AG04450 (cell line): ENCODE measurements around the gene ONECUT3. TPM values are rescaled to one million over a fixed set of nuclear protein-coding genes. Genes with fewer than 3 reads are reported as not detected.

Experiments
- CTCF ChIA-PET: fragments of 300-600, 350-600 bp; formaldehyde crosslinking; extraction: SDS; loops from one replicate; lab custom pipeline; 2022; ENCODE audit warnings: antibody characterized with exemption, inconsistent platforms; lab: Charles Lee
- POLR2A ChIA-PET: fragments of 350-600 bp; formaldehyde crosslinking; extraction: SDS; loops from one replicate; lab custom pipeline; 2021; ENCODE audit warnings: antibody characterized with exemption, inconsistent platforms; lab: Yijun Ruan, JAX
- DNase-seq: peaks from one replicate; pipeline ENCODE4 v3.0.0-alpha.2; 2011; ENCODE audit warnings: low read depth, low spot score
- H3K27ac ChIP-seq: one replicate; pipeline ENCODE4 v1.5.1; 2012; ENCODE audit warnings: low read depth, low read length, control low read depth
- H3K27me3 ChIP-seq: one replicate; pipeline ENCODE4 v1.6.0; 2012; ENCODE audit warnings: low read length; ENCODE audit not compliant: control insufficient read depth, insufficient read depth
- H3K4me3 ChIP-seq: 2 replicates; pipeline ENCODE4 v1.5.1; 2011; ENCODE audit warnings: mild to moderate bottlenecking, low read depth, low read length, control low read depth
- H3K9me3 ChIP-seq: 2 replicates; pipeline ENCODE4 v1.5.1; 2012; ENCODE audit warnings: low read length; ENCODE audit not compliant: control insufficient read depth, insufficient read depth
- CTCF ChIP-seq: IDR thresholded peaks from 2 replicates; pipeline ENCODE4 v1.5.1; 2011; ENCODE audit warnings: low read depth, low read length, control low read depth, inconsistent platforms
- polyA plus RNA-seq: library from polyadenylated mRNA; depleted of rRNA; stranded (reverse); fragments of >200 nt; gene quantifications from 2 replicates; pipeline ENCODE4 v1.2.3, GENCODE V29; 2011

Gene ONECUT3
- polyA plus RNA-seq, 1 experiment, result not detected

- DNase-seq, result no peak
- Histone ChIP-seq H3K4me3 (no peak overlapping the region), H3K9me3 (peaks cover 4% of the 10 kb centered on the region), H3K27ac (no peak overlapping the region), H3K27me3 (peaks cover 64% of the 10 kb centered on the region)
- CTCF ChIA-PET, result interaction anchor here (0.6 to 2.2 kb wide), 6 partner anchors 12 to 109 kb away, joined by 3 to 14 read pairs (median 6); no protein-coding TSS in a partner anchor
- POLR2A ChIA-PET, result no interaction called here
- TF ChIP-seq CTCF, result no peak
These were observed 15.8 kb downstream of the ONECUT3 start for GRCh38 chr19:1768918-1769644.

GRCh38 chr19:1769645-1769985 lies 16.3 kb downstream of the ONECUT3 start:
- ChIA-PET POLR2A (no interaction called here), CTCF (interaction anchor here (1.2 kb wide), 1 partner anchor 97 kb away, joined by 3 read pairs; no protein-coding TSS in a partner anchor)
- Histone ChIP-seq H3K27ac (no peak overlapping the region), H3K4me3 (no peak overlapping the region), H3K27me3 (peaks cover 65% of the 10 kb centered on the region), H3K9me3 (peaks cover 6% of the 10 kb centered on the region)
- no peak for TF ChIP-seq CTCF
- DNase-seq, result no peak

- peaks cover 16% of the 10 kb centered on the region for H3K9me3 ChIP-seq
- ChIA-PET CTCF (interaction anchor here (1.2 kb wide), 2 partner anchors 10 to 99 kb away, joined by 3 to 7 read pairs; no protein-coding TSS in a partner anchor), POLR2A (no interaction called here)
- TF ChIP-seq CTCF, result no peak
- no peak overlapping the region for H3K4me3 ChIP-seq
- H3K27ac ChIP-seq, result no peak overlapping the region
- peaks cover 60% of the 10 kb centered on the region for H3K27me3 ChIP-seq
- DNase-seq, result no peak
These were observed 17.7 kb downstream of the ONECUT3 start for GRCh38 chr19:1770866-1771576.

- TF ChIP-seq CTCF, result no peak
- Histone ChIP-seq H3K27me3 (peaks cover 61% of the 10 kb centered on the region), H3K4me3 (no peak overlapping the region), H3K27ac (no peak overlapping the region), H3K9me3 (peaks cover 16% of the 10 kb centered on the region)
- ChIA-PET POLR2A (no interaction called here), CTCF (interaction anchor here (0.7 to 1.9 kb wide), 5 partner anchors 9 to 101 kb away, joined by 3 to 7 read pairs (median 3); no protein-coding TSS in a partner anchor)
- no peak for DNase-seq
These were observed 19.9 kb downstream of the ONECUT3 start for GRCh38 chr19:1773184-1773583.
